Endothelial cell (in vitro differentiated cells): ENCODE data around the gene NDST1. TPM values are rescaled to one million over a fixed set of nuclear protein-coding genes. Genes with fewer than 3 reads are reported as not detected.
A peak's percentile ranks its signal among the peaks of the same experiment; 100 is the strongest.

Source experiments
- DNase-seq: peaks from one replicate; pipeline ENCODE4 v3.0.0; 2021; ENCODE audit warnings: low spot score
- H3K27ac Mint-ChIP-seq: one replicate; pipeline ENCODE4 v1.8.0; 2021; ENCODE audit warnings: mixed read lengths, inconsistent platforms; ENCODE audit not compliant: unreplicated experiment
- H3K27me3 Mint-ChIP-seq: one replicate; pipeline ENCODE4 v1.8.0; 2021; ENCODE audit warnings: mild to moderate bottlenecking, moderate library complexity, mixed read lengths, inconsistent platforms; ENCODE audit not compliant: unreplicated experiment
- H3K36me3 Mint-ChIP-seq: one replicate; pipeline ENCODE4 v1.8.0; 2021; ENCODE audit warnings: mild to moderate bottlenecking, low read depth, mixed read lengths, inconsistent platforms; ENCODE audit not compliant: unreplicated experiment
- H3K4me1 Mint-ChIP-seq: one replicate; pipeline ENCODE4 v1.8.0; 2021; ENCODE audit warnings: mild to moderate bottlenecking, mixed read lengths, inconsistent platforms; ENCODE audit not compliant: unreplicated experiment
- H3K4me3 Mint-ChIP-seq: one replicate; pipeline ENCODE4 v1.8.0; 2021; ENCODE audit warnings: mild to moderate bottlenecking, mixed read lengths, inconsistent platforms; ENCODE audit not compliant: unreplicated experiment
- H3K9me3 Mint-ChIP-seq: one replicate; pipeline ENCODE4 v1.8.0; 2021; ENCODE audit warnings: mixed read lengths, inconsistent platforms; ENCODE audit not compliant: unreplicated experiment
- CTCF ChIP-seq: fragments of 200-600 bp; sonication (generic); IDR thresholded peaks from one replicate; pipeline ENCODE4 v1.5.0; 2021; ENCODE audit warnings: antibody characterized with exemption; ENCODE audit not compliant: unreplicated experiment
- total RNA-seq: library from RNA; stranded (reverse); fragmentation: NEBNext Ultra II Directional; extraction: Animal tissue kit (Norgen Biotek cat#: 25700); gene quantifications from one replicate; pipeline ENCODE4 v1.2.1, GENCODE V29; 2021; ENCODE audit not compliant: unreplicated experiment

NDST1 gene
- total RNA-seq, 1 donor from 2014 or later = 178 TPM

- Mint-ChIP-seq H3K27me3 (peaks cover 8% of the 10 kb centered on the region), H3K4me1 (peaks cover 69% of the 10 kb centered on the region), H3K4me3 (no peak overlapping the region), H3K27ac (no peak overlapping the region), H3K9me3 (no peaks in the 10 kb centered on the region), H3K36me3 (peaks cover 21% of the 10 kb centered on the region)
- TF ChIP-seq CTCF = no peak
- DNase-seq = no peak
Observed at GRCh38 chr5:150503386-150503785, 4.5 kb upstream of the NDST1 start.

- H3K4me3 Mint-ChIP-seq = no peak overlapping the region
- no peak for DNase-seq
- H3K27me3 Mint-ChIP-seq = peaks cover 5% of the 10 kb centered on the region
- peaks cover 69% of the 10 kb centered on the region for H3K4me1 Mint-ChIP-seq
- peak overlapping the region; percentile 21 for H3K27ac Mint-ChIP-seq
- H3K9me3 Mint-ChIP-seq = no peaks in the 10 kb centered on the region
- H3K36me3 Mint-ChIP-seq = peaks cover 21% of the 10 kb centered on the region
- TF ChIP-seq CTCF = no peak
Observed at GRCh38 chr5:150503977-150504620, 3.8 kb upstream of the NDST1 start.

- DNase-seq = no peak
- H3K4me1 Mint-ChIP-seq = peaks cover 64% of the 10 kb centered on the region
Observed at GRCh38 chr5:150505041-150505511, 2.9 kb upstream of the NDST1 start.

GRCh38 chr5:150505816-150506215 is 2.1 kb upstream of the NDST1 start:
- no peak for TF ChIP-seq CTCF
- DNase-seq = no peak
- Mint-ChIP-seq H3K4me3 (no peak overlapping the region), H3K36me3 (peaks cover 26% of the 10 kb centered on the region), H3K27ac (no peak overlapping the region), H3K4me1 (peaks cover 64% of the 10 kb centered on the region), H3K27me3 (peaks cover 9% of the 10 kb centered on the region), H3K9me3 (no peaks in the 10 kb centered on the region)

More at GRCh38 chr5:150505041-150505511, 2.9 kb upstream of the NDST1 start:
- no peak overlapping the region for H3K27ac Mint-ChIP-seq
- H3K36me3 Mint-ChIP-seq = peaks cover 19% of the 10 kb centered on the region
- H3K4me3 Mint-ChIP-seq = no peak overlapping the region
- no peaks in the 10 kb centered on the region for H3K9me3 Mint-ChIP-seq
- H3K27me3 Mint-ChIP-seq = peaks cover 5% of the 10 kb centered on the region
- TF ChIP-seq CTCF = no peak
